HepG2 (cell line): ENCODE results near the gene UQCRC2. TPM values are rescaled to one million over a fixed set of nuclear protein-coding genes. Genes with fewer than 3 reads are reported as not detected.

Source experiments
- ATAC-seq: fragments of 200-7000 bp; cut with Tn5 transposase; 3 replicates; pipeline ENCODE4 v1.9.1; 2020; ENCODE audit warnings: mild to moderate bottlenecking, moderate library complexity
- BruUV-seq: library from RNA; stranded (reverse); fragments of 400-500 nt; replicated peaks from 2 replicates; lab custom pipeline; 2021; lab: Mats Ljungman, UMichigan
- CTCF ChIA-PET: fragments of 300-600 bp; formaldehyde crosslinking; extraction: SDS; loops from one replicate; lab custom pipeline; 2021; ENCODE audit warnings: low total read pairs, inconsistent platforms, low intra/inter-chr PET ratio; lab: Yijun Ruan, JAX
- POLR2A ChIA-PET: fragments of 350-600 bp; sonication (Branson Sonifier 250); formaldehyde crosslinking; loops from one replicate; lab custom pipeline; 2020; ENCODE audit warnings: antibody characterized with exemption, inconsistent platforms; lab: Yijun Ruan, JAX
- DNase-seq: peaks from one replicate; pipeline ENCODE4 v3.0.0-alpha.2; 2015; ENCODE audit warnings: low spot score
- FAIRE-seq: peaks from 3 replicates; lab custom pipeline; 2011; peaks lifted over from hg19 to GRCh38; lab: Jason Lieb, UNC
- H2AFZ ChIP-seq: one replicate; pipeline ENCODE4 v1.6.1; 2011; ENCODE audit warnings: low read length, inconsistent platforms
- H3K27ac ChIP-seq: fragments of 300-600 bp; 3 replicates; pipeline ENCODE4 v1.8.0; 2011; ENCODE audit warnings: mixed run types, mild to moderate bottlenecking, mixed read lengths, low read length, inconsistent platforms; ENCODE audit not compliant: insufficient read depth; ENCODE audit errors: extremely low read length
- H3K27me3 ChIP-seq, 2 experiments: fragments of 200-600 bp in 1 of 2; 2 replicates in 1 of 2; 3 replicates in 1 of 2; pipeline versions ENCODE4 v1.6.0 to v1.8.0; 2011; ENCODE audit warnings: low read length in 2 of 2, mild to moderate bottlenecking in 2 of 2, moderate library complexity in 2 of 2, inconsistent platforms in 1 of 2; ENCODE audit not compliant: insufficient read depth in 2 of 2, control insufficient read depth in 1 of 2
- H3K36me3 ChIP-seq, 2 experiments: fragments of 200-600 bp in 1 of 2; replicated peaks in 1 of 2; 2 replicates in 1 of 2; 3 replicates in 1 of 2; pipeline versions ENCODE4 v1.5.1 to v1.8.0; 2011; ENCODE audit warnings: low read length in 2 of 2, inconsistent platforms in 1 of 2; ENCODE audit not compliant: insufficient read depth in 2 of 2, control insufficient read depth in 1 of 2
- H3K4me1 ChIP-seq: 2 replicates; pipeline ENCODE4 v1.5.1; 2012; ENCODE audit warnings: low read length, inconsistent platforms; ENCODE audit not compliant: insufficient read depth
- H3K4me2 ChIP-seq: 2 replicates; pipeline ENCODE4 v1.6.0; 2011; ENCODE audit warnings: low read depth, low read length, inconsistent platforms
- H3K4me3 ChIP-seq, 3 experiments: fragments of 200-600 bp in 1 of 3; sonication (generic), shearing (Covaris generic) in 1 of 3; replicated peaks in 1 of 3; 2 replicates each; pipeline ENCODE4 v1.5.1; 2011 to 2016; ENCODE audit warnings: low read length in 3 of 3, inconsistent platforms in 2 of 3, low read depth in 2 of 3, mild to moderate bottlenecking in 2 of 3, control low read depth in 1 of 3, mixed read lengths in 1 of 3; ENCODE audit not compliant: insufficient read depth in 1 of 3
- H3K79me2 ChIP-seq: one replicate; pipeline ENCODE4 v1.6.1; 2011; ENCODE audit warnings: low read length, inconsistent platforms; ENCODE audit not compliant: insufficient read depth
- H3K9ac ChIP-seq: 2 replicates; pipeline ENCODE4 v1.6.0; 2011; ENCODE audit warnings: mild to moderate bottlenecking, low read depth, low read length, inconsistent platforms; ENCODE audit not compliant: insufficient read depth
- H3K9me3 ChIP-seq: 2 replicates; pipeline ENCODE4 v1.5.1; 2012; ENCODE audit warnings: mild to moderate bottlenecking, low read length
- H4K20me1 ChIP-seq: 2 replicates; pipeline ENCODE4 v1.6.0; 2011; ENCODE audit warnings: inconsistent platforms, mild to moderate bottlenecking, low read length, moderate library complexity; ENCODE audit not compliant: insufficient read depth
- HMG20B ChIP-seq: conservative IDR thresholded peaks from 2 replicates; pipeline ENCODE4 v1.6.1; 2016; ENCODE audit warnings: missing genetic modification reagents, missing compliant biosample characterization
- MYNN ChIP-seq: sonication (generic); formaldehyde crosslinking; IDR thresholded peaks from 2 replicates; pipeline ENCODE4 v1.4.0; 2020; ENCODE audit warnings: mild to moderate bottlenecking, low read depth, missing genetic modification reagents
- NBN ChIP-seq: fragments of 450-650 bp; conservative IDR thresholded peaks from 2 replicates; pipeline ENCODE4 v1.6.1; 2017
- PRMT3 ChIP-seq: sonication (generic); formaldehyde crosslinking; IDR thresholded peaks from 2 replicates; pipeline ENCODE4 v1.8.1; 2022; ENCODE audit warnings: low read depth, mild to moderate bottlenecking, moderate library complexity, missing genetic modification reagents, borderline replicate concordance
- SKIL ChIP-seq: sonication (generic); formaldehyde crosslinking; IDR thresholded peaks from 2 replicates; pipeline ENCODE4 v1.8.0; 2022; ENCODE audit warnings: missing genetic modification reagents, mild to moderate bottlenecking, moderate library complexity, borderline replicate concordance
- SMARCC2 ChIP-seq: fragments of 450-650 bp; IDR thresholded peaks from 2 replicates; pipeline ENCODE4 v1.6.1; 2017; ENCODE audit warnings: antibody characterized with exemption, mild to moderate bottlenecking
- TMF1 ChIP-seq: sonication (generic); formaldehyde crosslinking; IDR thresholded peaks from 2 replicates; pipeline ENCODE4 v1.8.1; 2022; ENCODE audit warnings: low read depth, missing genetic modification reagents
- ZFP82 ChIP-seq: sonication (generic); formaldehyde crosslinking; IDR thresholded peaks from 2 replicates; pipeline ENCODE4 v1.5.1; 2020; ENCODE audit warnings: mild to moderate bottlenecking, missing genetic modification reagents, borderline replicate concordance
- ZNF552 ChIP-seq: sonication (generic); formaldehyde crosslinking; IDR thresholded peaks from 2 replicates; pipeline ENCODE4 v1.9.0; 2022; ENCODE audit warnings: missing genetic modification reagents, mild to moderate bottlenecking, borderline replicate concordance
- ZSCAN29 ChIP-seq: sonication (generic); formaldehyde crosslinking; conservative IDR thresholded peaks from 2 replicates; pipeline ENCODE4 v1.4.0; 2020; ENCODE audit warnings: mild to moderate bottlenecking, missing genetic modification reagents
- WGBS: methylation state at CpG from one replicate; pipeline ENCODE4 v1.1.6; 2017; ENCODE audit warnings: low lambda C conversion rate; 5-methylcytosine and 5-hydroxymethylcytosine counted together
- in situ Hi-C: cut with HindIII; loops from 2 replicates; pipeline ENCODE4 v1.10.0; 2017; ENCODE audit warnings: low pct_unique_long_range_greater_than_20kb; ENCODE audit not compliant: extremely low pct_ligation_motif_present
- intact Hi-C: fragments of 100-400 bp; cut with micrococcal nuclease; formaldehyde crosslinking; loops from one replicate; pipeline ENCODE4 v1.10.0; 2022; ENCODE audit not compliant: unreplicated experiment
- polyA plus RNA-seq, 8 experiments: library from polyadenylated mRNA; depleted of rRNA in 3 of 8; stranded (reverse) in 7 of 8; unstranded in 1 of 8; fragments of >200 nt; fragmentation: Illumina TruSeq in 4 of 8; extraction: Trizol in 4 of 8; gene quantifications; 2 replicates each; pipeline versions ENCODE4 v1.2.1 to v1.2.3, GENCODE V29; 2011 to 2016; ENCODE audit warnings: low read depth in 4 of 8, missing spikeins in 1 of 8, mixed read lengths in 1 of 8; ENCODE audit not compliant: insufficient read depth in 1 of 8
- total RNA-seq, 5 experiments: library from RNA; depleted of rRNA; stranded (reverse); fragments of >200 nt; fragmentation: Illumina TruSeq; extraction: Trizol; gene quantifications; 2 replicates each; pipeline ENCODE4 v1.2.3, GENCODE V29; 2016; ENCODE audit warnings: low read depth in 1 of 5
- TF ChIP-seq, protein P1 (sequence below): sonication (generic); formaldehyde crosslinking; IDR thresholded peaks from 2 replicates; pipeline ENCODE4 v1.8.1; 2023; ENCODE audit warnings: missing genetic modification reagents, mild to moderate bottlenecking, borderline replicate concordance
- TF ChIP-seq, protein P2 (sequence below): sonication (generic); formaldehyde crosslinking; IDR thresholded peaks from 2 replicates; pipeline ENCODE4 v1.5.0; 2020; ENCODE audit warnings: mild to moderate bottlenecking, missing genetic modification reagents, moderate library complexity
- TF ChIP-seq, protein P3 (sequence below): IDR thresholded peaks from 2 replicates; pipeline ENCODE4 v1.6.1; 2016
- TF ChIP-seq, protein P4 (sequence below): sonication (generic); formaldehyde crosslinking; IDR thresholded peaks from 2 replicates; pipeline ENCODE4 v1.8.0; 2022; ENCODE audit warnings: mild to moderate bottlenecking, missing genetic modification reagents, borderline replicate concordance
- TF ChIP-seq, protein P5 (sequence below): sonication (generic); formaldehyde crosslinking; conservative IDR thresholded peaks from 2 replicates; pipeline ENCODE4 v1.4.0; 2020; ENCODE audit warnings: missing genetic modification reagents
- TF ChIP-seq, protein P6 (sequence below): sonication (generic); IDR thresholded peaks from 2 replicates; pipeline ENCODE4 v1.6.1; 2016; ENCODE audit warnings: low read depth, borderline replicate concordance

UQCRC2 gene
- total and polyA plus RNA-seq, 2 of the 13 experiments (the other 11 are each of a cell fraction or from before 2014, with no cell fraction given): 442 to 536 TPM

- TF ChIP-seq SKIL (no peak), SMARCC2 (no peak), ZSCAN29 (no peak), MYNN (CRISPR knock-in tag) (no peak), PRMT3 (CRISPR knock-in tag) (no peak), ZFP82 (CRISPR knock-in tag) (no peak)
- TF ChIP-seq, protein P1, sequence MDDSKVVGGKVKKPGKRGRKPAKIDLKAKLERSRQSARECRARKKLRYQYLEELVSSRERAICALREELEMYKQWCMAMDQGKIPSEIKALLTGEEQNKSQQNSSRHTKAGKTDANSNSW (CRISPR knock-in tag): no peak
- TF ChIP-seq, protein P2, sequence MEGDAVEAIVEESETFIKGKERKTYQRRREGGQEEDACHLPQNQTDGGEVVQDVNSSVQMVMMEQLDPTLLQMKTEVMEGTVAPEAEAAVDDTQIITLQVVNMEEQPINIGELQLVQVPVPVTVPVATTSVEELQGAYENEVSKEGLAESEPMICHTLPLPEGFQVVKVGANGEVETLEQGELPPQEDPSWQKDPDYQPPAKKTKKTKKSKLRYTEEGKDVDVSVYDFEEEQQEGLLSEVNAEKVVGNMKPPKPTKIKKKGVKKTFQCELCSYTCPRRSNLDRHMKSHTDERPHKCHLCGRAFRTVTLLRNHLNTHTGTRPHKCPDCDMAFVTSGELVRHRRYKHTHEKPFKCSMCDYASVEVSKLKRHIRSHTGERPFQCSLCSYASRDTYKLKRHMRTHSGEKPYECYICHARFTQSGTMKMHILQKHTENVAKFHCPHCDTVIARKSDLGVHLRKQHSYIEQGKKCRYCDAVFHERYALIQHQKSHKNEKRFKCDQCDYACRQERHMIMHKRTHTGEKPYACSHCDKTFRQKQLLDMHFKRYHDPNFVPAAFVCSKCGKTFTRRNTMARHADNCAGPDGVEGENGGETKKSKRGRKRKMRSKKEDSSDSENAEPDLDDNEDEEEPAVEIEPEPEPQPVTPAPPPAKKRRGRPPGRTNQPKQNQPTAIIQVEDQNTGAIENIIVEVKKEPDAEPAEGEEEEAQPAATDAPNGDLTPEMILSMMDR: no peak
Measured at GRCh38 chr16:22003195-22003594, 50.0 kb downstream of the UQCRC2 start (continued).

DNA sequence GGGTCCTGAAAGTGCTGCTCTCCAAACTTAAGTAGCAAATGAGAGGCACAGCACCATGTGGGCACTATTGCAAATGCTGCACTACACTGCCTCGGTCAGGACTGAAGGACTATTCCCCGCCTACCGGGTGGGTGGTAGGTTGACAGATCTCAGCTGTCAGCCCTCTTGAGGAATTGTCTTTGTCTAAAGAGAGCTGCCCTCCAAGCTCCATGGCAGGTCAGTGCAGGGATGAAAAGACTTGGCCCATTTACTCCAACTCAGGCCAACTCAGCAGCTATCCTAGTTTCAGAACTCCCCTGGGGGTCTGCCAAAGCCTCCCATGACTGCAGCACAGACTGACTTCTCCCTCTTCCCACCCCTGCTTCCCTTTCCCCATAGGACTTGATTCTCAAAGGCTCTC, 51.2 kb downstream of the UQCRC2 start:
- no TSS peak for BruUV-seq
- Histone ChIP-seq H3K9ac (no peak overlapping the region), H3K4me3 (no peak overlapping the region), H3K36me3 (no peaks in the 10 kb centered on the region), H2AFZ (no peak overlapping the region), H4K20me1 (no peaks in the 10 kb centered on the region), H3K79me2 (peaks cover 12% of the 10 kb centered on the region), H3K4me1 (peaks cover 46% of the 10 kb centered on the region), H3K27me3 (peaks cover 0 to 11% of the 10 kb centered on the region in 2 experiments; a peak in 1 of 5 replicates), H3K4me2 (no peak overlapping the region), H3K27ac (no peak overlapping the region), H3K9me3 (no peaks in the 10 kb centered on the region)
- in situ Hi-C loops (loop anchor here (5.0 kb wide), 1 partner anchor 73 kb away; no protein-coding TSS in a partner anchor), intact Hi-C loops (no loop called here)
- no peak for ATAC-seq
- no peak for DNase-seq
- no peak for FAIRE-seq
- ChIA-PET CTCF (no interaction called here), POLR2A (no interaction called here)
- WGBS: 13% methylated on average over 3 of the region's 3 CpGs
- TF ChIP-seq, protein P3, sequence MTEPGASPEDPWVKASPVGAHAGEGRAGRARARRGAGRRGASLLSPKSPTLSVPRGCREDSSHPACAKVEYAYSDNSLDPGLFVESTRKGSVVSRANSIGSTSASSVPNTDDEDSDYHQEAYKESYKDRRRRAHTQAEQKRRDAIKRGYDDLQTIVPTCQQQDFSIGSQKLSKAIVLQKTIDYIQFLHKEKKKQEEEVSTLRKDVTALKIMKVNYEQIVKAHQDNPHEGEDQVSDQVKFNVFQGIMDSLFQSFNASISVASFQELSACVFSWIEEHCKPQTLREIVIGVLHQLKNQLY (CRISPR knock-in tag): no peak
- TF ChIP-seq ZNF552 (CRISPR knock-in tag): no peak
- TF ChIP-seq, protein P4, sequence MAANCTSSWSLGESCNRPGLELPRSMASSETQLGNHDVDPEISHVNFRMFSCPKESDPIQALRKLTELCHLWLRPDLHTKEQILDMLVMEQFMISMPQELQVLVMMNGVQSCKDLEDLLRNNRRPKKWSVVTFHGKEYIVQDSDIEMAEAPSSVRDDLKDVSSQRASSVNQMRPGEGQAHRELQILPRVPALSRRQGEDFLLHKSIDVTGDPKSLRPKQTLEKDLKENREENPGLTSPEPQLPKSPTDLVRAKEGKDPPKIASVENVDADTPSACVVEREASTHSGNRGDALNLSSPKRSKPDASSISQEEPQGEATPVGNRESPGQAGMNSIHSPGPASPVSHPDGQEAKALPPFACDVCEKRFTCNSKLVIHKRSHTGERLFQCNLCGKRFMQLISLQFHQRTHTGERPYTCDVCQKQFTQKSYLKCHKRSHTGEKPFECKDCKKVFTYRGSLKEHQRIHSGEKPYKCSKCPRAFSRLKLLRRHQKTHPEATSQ (CRISPR knock-in tag): no peak
- TF ChIP-seq, protein P5, sequence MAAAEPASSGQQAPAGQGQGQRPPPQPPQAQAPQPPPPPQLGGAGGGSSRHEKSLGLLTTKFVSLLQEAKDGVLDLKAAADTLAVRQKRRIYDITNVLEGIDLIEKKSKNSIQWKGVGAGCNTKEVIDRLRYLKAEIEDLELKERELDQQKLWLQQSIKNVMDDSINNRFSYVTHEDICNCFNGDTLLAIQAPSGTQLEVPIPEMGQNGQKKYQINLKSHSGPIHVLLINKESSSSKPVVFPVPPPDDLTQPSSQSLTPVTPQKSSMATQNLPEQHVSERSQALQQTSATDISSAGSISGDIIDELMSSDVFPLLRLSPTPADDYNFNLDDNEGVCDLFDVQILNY (CRISPR knock-in tag): 0 out of 2 replicates have a peak, but pooled peaks have one; percentile 36
- TF ChIP-seq NBN: no peak
- TF ChIP-seq, protein P6, sequence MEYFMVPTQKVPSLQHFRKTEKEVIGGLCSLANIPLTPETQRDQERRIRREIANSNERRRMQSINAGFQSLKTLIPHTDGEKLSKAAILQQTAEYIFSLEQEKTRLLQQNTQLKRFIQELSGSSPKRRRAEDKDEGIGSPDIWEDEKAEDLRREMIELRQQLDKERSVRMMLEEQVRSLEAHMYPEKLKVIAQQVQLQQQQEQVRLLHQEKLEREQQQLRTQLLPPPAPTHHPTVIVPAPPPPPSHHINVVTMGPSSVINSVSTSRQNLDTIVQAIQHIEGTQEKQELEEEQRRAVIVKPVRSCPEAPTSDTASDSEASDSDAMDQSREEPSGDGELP: peak; percentile 53; the same call in 1 of the 2 replicates
- no peak for TF ChIP-seq HMG20B (CRISPR knock-in tag)
- no peak for TF ChIP-seq TMF1 (CRISPR knock-in tag)
